HCT116 (cell line): ENCODE data around the gene RNF13. TPM values are rescaled to one million over a fixed set of nuclear protein-coding genes. Genes with fewer than 3 reads are reported as not detected.

Experiments
- ATAC-seq: fragments of 200-7000 bp; cut with Tn5 transposase; 2 replicates; pipeline ENCODE4 v1.9.1; 2020; ENCODE audit warnings: mild to moderate bottlenecking, moderate library complexity
- BruUV-seq: library from RNA; stranded (reverse); fragments of 400-500 nt; replicated peaks from 2 replicates; lab custom pipeline; 2021; lab: Mats Ljungman, UMichigan
- CTCF ChIA-PET: fragments of 300-600 bp; sonication (Branson Sonifier 250); formaldehyde crosslinking; loops from one replicate; lab custom pipeline; 2021; ENCODE audit warnings: antibody characterized with exemption; lab: Charles Lee
- POLR2A ChIA-PET: fragments of 300-600, 350-600 bp; sonication (Branson Sonifier 250); formaldehyde crosslinking; loops from one replicate; lab custom pipeline; 2021; ENCODE audit warnings: antibody characterized with exemption; lab: Charles Lee
- RAD21 ChIA-PET, 2 experiments: fragments of 300-600 bp; sonication (Branson Sonifier 250); formaldehyde crosslinking; loops; one replicate each; lab custom pipeline; 2023; ENCODE audit warnings: low total read pairs in 2 of 2; ENCODE audit not compliant: uncharacterized antibody in 2 of 2, unreplicated experiment in 2 of 2, low non-redundant PET in 1 of 2; lab: Charles Lee
- DNase-seq: peaks from one replicate; pipeline ENCODE4 v3.0.0-alpha.2; 2010; ENCODE audit warnings: low read depth, low spot score
- H2AFZ ChIP-seq: fragments of 200-600 bp; shearing (Covaris generic), sonication (generic); 2 replicates; pipeline ENCODE4 v1.6.1; 2017; ENCODE audit warnings: low read depth, mixed run types, mixed read lengths, antibody characterized with exemption, low read length; ENCODE audit not compliant: poor library complexity, severe bottlenecking
- H3K27ac ChIP-seq: 2 replicates; pipeline ENCODE4 v1.5.1; 2012; ENCODE audit warnings: low read depth, low read length
- H3K27me3 ChIP-seq: fragments of 200-600 bp; sonication (generic); 2 replicates; pipeline ENCODE4 v1.6.1; 2016; ENCODE audit warnings: mixed run types, low read length, mixed read lengths; ENCODE audit not compliant: insufficient read depth
- H3K36me3 ChIP-seq, 2 experiments: fragments of 200-500 bp in 1 of 2; fragments of 200-600 bp in 1 of 2; sonication (Bioruptor generic) in 1 of 2; sonication (generic) in 1 of 2; 2 replicates each; pipeline versions ENCODE4 v1.5.1 to v1.6.1; 2014 to 2016; ENCODE audit warnings: low read length in 2 of 2, inconsistent platforms in 1 of 2, mixed read lengths in 1 of 2, mixed run types in 1 of 2; ENCODE audit not compliant: insufficient read depth in 2 of 2, control insufficient read depth in 1 of 2
- H3K4me1 ChIP-seq, 2 experiments: fragments of 200-600 bp in 1 of 2; sonication (generic) in 1 of 2; 2 replicates each; pipeline versions ENCODE4 v1.5.1 to v1.6.1; 2012 to 2017; ENCODE audit warnings: low read length in 2 of 2, inconsistent platforms in 1 of 2, mild to moderate bottlenecking in 1 of 2, mixed read lengths in 1 of 2, mixed run types in 1 of 2, moderate library complexity in 1 of 2; ENCODE audit not compliant: insufficient read depth in 2 of 2, control insufficient read depth in 1 of 2
- H3K4me2 ChIP-seq: fragments of 200-600 bp; sonication (generic); 2 replicates; pipeline ENCODE4 v1.6.1; 2017; ENCODE audit warnings: mixed run types, low read length, mixed read lengths
- H3K4me3 ChIP-seq, 2 experiments: fragments of 200-600 bp in 1 of 2; sonication (generic) in 1 of 2; replicated peaks in 1 of 2; 2 replicates each; pipeline ENCODE4 v1.5.1; 2011 to 2016; ENCODE audit warnings: low read length in 2 of 2, control low read depth in 1 of 2, low read depth in 1 of 2, mild to moderate bottlenecking in 1 of 2, mixed read lengths in 1 of 2, mixed run types in 1 of 2
- H3K79me2 ChIP-seq: fragments of 200-600 bp; sonication (generic); 2 replicates; pipeline ENCODE4 v1.6.1; 2017; ENCODE audit warnings: mild to moderate bottlenecking, mixed run types, low read length, moderate library complexity, mixed read lengths; ENCODE audit not compliant: insufficient read depth
- H3K9ac ChIP-seq: fragments of 200-600 bp; sonication (generic); 2 replicates; pipeline ENCODE4 v1.6.1; 2016; ENCODE audit warnings: low read length, mixed read lengths
- H3K9me2 ChIP-seq: fragments of 200-600 bp; sonication (generic), shearing (Covaris generic); 2 replicates; pipeline ENCODE4 v1.6.1; 2017; ENCODE audit warnings: mixed run types, mild to moderate bottlenecking, moderate library complexity; ENCODE audit not compliant: insufficient read depth
- H3K9me3 ChIP-seq, 2 experiments: fragments of 200-500 bp in 1 of 2; fragments of 200-600 bp in 1 of 2; sonication (Bioruptor generic) in 1 of 2; sonication (generic) in 1 of 2; 2 replicates each; pipeline ENCODE4 v1.6.1; 2014 to 2017; ENCODE audit warnings: low read length in 2 of 2, mixed read lengths in 2 of 2, inconsistent platforms in 1 of 2, low read depth in 1 of 2, mild to moderate bottlenecking in 1 of 2, mixed run types in 1 of 2, moderate library complexity in 1 of 2; ENCODE audit not compliant: control insufficient read depth in 1 of 2, insufficient read depth in 1 of 2
- H4K20me1 ChIP-seq: fragments of 200-600 bp; sonication (generic), shearing (Covaris generic); 2 replicates; pipeline ENCODE4 v1.6.1; 2017; ENCODE audit warnings: mixed run types, mild to moderate bottlenecking, moderate library complexity; ENCODE audit not compliant: insufficient read depth
- EGR1 ChIP-seq: IDR thresholded peaks from 2 replicates; pipeline ENCODE4 v1.6.1; 2012; ENCODE audit warnings: low read depth
- ELF1 ChIP-seq: IDR thresholded peaks from 2 replicates; pipeline ENCODE4 v1.6.1; 2012; ENCODE audit warnings: low read depth, borderline replicate concordance
- EZH2 ChIP-seq: fragments of 200-600 bp; sonication (generic); IDR thresholded peaks from 2 replicates; pipeline ENCODE4 v1.6.1; 2017; ENCODE audit warnings: antibody characterized with exemption, mixed run types
- EZH2phosphoT487 ChIP-seq: fragments of 200-600 bp; IDR thresholded peaks from 2 replicates; pipeline ENCODE4 v1.6.1; 2018; ENCODE audit warnings: antibody characterized with exemption, borderline replicate concordance
- JUND ChIP-seq: IDR thresholded peaks from 2 replicates; pipeline ENCODE4 v1.6.1; 2012
- POLR2A ChIP-seq: IDR thresholded peaks from 2 replicates; pipeline ENCODE4 v1.7.0; 2011; ENCODE audit warnings: borderline replicate concordance; ENCODE audit not compliant: insufficient read depth, insufficient read length; ENCODE audit errors: extremely low read depth
- RAD21 ChIP-seq: IDR thresholded peaks from 2 replicates; pipeline ENCODE4 v1.6.1; 2012; ENCODE audit warnings: low read depth, mild to moderate bottlenecking
- SIN3A ChIP-seq: IDR thresholded peaks from 2 replicates; pipeline ENCODE4 v1.6.1; 2012; ENCODE audit warnings: low read depth
- SRF ChIP-seq: IDR thresholded peaks from 2 replicates; pipeline ENCODE4 v1.6.1; 2012; ENCODE audit warnings: low read depth
- TCF7L2 ChIP-seq: IDR thresholded peaks from 2 replicates; pipeline ENCODE4 v1.7.0; 2011; ENCODE audit warnings: borderline replicate concordance, inconsistent platforms; ENCODE audit not compliant: insufficient read depth, insufficient read length; ENCODE audit errors: extremely low read depth
- YY1 ChIP-seq: IDR thresholded peaks from 2 replicates; pipeline ENCODE4 v1.6.1; 2011; ENCODE audit warnings: low read length, low read depth, moderate library complexity, mild to moderate bottlenecking; ENCODE audit not compliant: insufficient replicate concordance; ENCODE audit errors: extremely low read depth
- ZFX ChIP-seq: fragments of 450-650 bp; IDR thresholded peaks from 2 replicates; pipeline ENCODE4 v1.6.1; 2017
- intact Hi-C: fragments of 100-400 bp; cut with micrococcal nuclease; formaldehyde crosslinking; loops from 2 replicates; pipeline ENCODE4 v1.10.0; 2022
- total RNA-seq: library from RNA; stranded (reverse); gene quantifications from one replicate; pipeline ENCODE4 v1.2.1, GENCODE V29; 2021; ENCODE audit not compliant: unreplicated experiment
- TF ChIP-seq, protein P1 (sequence below): IDR thresholded peaks from 2 replicates; pipeline ENCODE4 v1.6.1; 2012
- TF ChIP-seq, protein P2 (sequence below): IDR thresholded peaks from 2 replicates; pipeline ENCODE4 v1.6.1; 2011; ENCODE audit warnings: mild to moderate bottlenecking, low read length, moderate library complexity; ENCODE audit not compliant: insufficient replicate concordance; ENCODE audit errors: extremely low read depth
- TF ChIP-seq, protein P3 (sequence below): IDR thresholded peaks from 2 replicates; pipeline ENCODE4 v1.6.1; 2012
- TF ChIP-seq, protein P4 (sequence below), 3 experiments: fragments of 200-600 bp in 1 of 3; sonication (generic) in 1 of 3; IDR thresholded peaks in 2 of 3; conservative IDR thresholded peaks in 1 of 3; 2 replicates each; pipeline ENCODE4 v1.5.1; 2012 to 2017; ENCODE audit warnings: low read depth in 2 of 3, low read length in 2 of 3, antibody characterized with exemption in 1 of 3, borderline replicate concordance in 1 of 3, control low read depth in 1 of 3, mild to moderate bottlenecking in 1 of 3, mixed read lengths in 1 of 3, mixed run types in 1 of 3, moderate library complexity in 1 of 3; ENCODE audit not compliant: insufficient read depth in 1 of 3

RNF13 gene
- total RNA-seq, 1 experiment from 2014 or later: 39.9 TPM

DNA sequence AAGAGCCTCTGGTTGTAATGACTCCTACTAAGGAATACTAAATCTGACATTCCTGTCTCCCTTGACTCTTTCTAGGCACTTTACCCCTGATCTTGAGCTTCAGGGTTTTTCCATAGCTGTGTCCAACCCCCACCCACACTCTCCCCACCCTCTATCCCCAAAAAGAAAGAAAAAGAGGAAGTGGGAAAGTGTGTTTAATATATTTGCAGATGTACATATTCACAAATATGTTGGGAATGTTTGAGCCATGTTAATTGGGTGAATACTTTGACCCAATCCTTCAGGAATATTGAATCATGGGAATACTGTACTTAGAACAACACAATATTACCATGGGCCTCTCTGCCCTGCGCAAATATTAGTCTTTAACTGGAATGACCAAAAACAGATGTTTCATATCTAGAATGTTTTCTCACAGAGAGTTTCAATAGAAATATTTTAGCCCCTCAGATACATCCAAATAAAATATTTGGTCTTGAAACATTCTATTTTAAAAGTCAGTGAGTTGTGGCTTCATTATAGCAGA, 177.5 kb downstream of the RNF13 start:
- ATAC-seq: no peak
- intact Hi-C loops: no loop called here
- ChIA-PET POLR2A (no interaction called here), CTCF (no interaction called here), RAD21 (no interaction called here)
- H3K79me2 ChIP-seq: no peaks in the 10 kb centered on the region
- no peaks in the 10 kb centered on the region for H3K9me2 ChIP-seq
- no peak overlapping the region for H3K27ac ChIP-seq
- no peak overlapping the region for H2AFZ ChIP-seq
- no peak for DNase-seq
- H4K20me1 ChIP-seq: no peaks in the 10 kb centered on the region
- H3K27me3 ChIP-seq: no peaks in the 10 kb centered on the region
- no peak overlapping the region for H3K4me2 ChIP-seq
- no peak overlapping the region for H3K4me3 ChIP-seq
- H3K9me3 ChIP-seq: peaks cover 5 to 6% of the 10 kb centered on the region in 2 experiments; a peak in 2 of 4 replicates
- H3K4me1 ChIP-seq: no peaks in the 10 kb centered on the region
- TF ChIP-seq YY1 (no peak), SIN3A (no peak), RAD21 (no peak), EGR1 (no peak), JUND (no peak), TCF7L2 (no peak), POLR2A (no peak), EZH2phosphoT487 (no peak), SRF (no peak), ZFX (no peak), EZH2 (no peak), ELF1 (no peak)
- TF ChIP-seq, protein P1, sequence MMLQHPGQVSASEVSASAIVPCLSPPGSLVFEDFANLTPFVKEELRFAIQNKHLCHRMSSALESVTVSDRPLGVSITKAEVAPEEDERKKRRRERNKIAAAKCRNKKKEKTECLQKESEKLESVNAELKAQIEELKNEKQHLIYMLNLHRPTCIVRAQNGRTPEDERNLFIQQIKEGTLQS: no peak
- TF ChIP-seq, protein P2, sequence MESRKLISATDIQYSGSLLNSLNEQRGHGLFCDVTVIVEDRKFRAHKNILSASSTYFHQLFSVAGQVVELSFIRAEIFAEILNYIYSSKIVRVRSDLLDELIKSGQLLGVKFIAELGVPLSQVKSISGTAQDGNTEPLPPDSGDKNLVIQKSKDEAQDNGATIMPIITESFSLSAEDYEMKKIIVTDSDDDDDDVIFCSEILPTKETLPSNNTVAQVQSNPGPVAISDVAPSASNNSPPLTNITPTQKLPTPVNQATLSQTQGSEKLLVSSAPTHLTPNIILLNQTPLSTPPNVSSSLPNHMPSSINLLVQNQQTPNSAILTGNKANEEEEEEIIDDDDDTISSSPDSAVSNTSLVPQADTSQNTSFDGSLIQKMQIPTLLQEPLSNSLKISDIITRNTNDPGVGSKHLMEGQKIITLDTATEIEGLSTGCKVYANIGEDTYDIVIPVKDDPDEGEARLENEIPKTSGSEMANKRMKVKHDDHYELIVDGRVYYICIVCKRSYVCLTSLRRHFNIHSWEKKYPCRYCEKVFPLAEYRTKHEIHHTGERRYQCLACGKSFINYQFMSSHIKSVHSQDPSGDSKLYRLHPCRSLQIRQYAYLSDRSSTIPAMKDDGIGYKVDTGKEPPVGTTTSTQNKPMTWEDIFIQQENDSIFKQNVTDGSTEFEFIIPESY: no peak
- TF ChIP-seq, protein P3, sequence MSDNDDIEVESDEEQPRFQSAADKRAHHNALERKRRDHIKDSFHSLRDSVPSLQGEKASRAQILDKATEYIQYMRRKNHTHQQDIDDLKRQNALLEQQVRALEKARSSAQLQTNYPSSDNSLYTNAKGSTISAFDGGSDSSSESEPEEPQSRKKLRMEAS: no peak
- TF ChIP-seq, protein P4, sequence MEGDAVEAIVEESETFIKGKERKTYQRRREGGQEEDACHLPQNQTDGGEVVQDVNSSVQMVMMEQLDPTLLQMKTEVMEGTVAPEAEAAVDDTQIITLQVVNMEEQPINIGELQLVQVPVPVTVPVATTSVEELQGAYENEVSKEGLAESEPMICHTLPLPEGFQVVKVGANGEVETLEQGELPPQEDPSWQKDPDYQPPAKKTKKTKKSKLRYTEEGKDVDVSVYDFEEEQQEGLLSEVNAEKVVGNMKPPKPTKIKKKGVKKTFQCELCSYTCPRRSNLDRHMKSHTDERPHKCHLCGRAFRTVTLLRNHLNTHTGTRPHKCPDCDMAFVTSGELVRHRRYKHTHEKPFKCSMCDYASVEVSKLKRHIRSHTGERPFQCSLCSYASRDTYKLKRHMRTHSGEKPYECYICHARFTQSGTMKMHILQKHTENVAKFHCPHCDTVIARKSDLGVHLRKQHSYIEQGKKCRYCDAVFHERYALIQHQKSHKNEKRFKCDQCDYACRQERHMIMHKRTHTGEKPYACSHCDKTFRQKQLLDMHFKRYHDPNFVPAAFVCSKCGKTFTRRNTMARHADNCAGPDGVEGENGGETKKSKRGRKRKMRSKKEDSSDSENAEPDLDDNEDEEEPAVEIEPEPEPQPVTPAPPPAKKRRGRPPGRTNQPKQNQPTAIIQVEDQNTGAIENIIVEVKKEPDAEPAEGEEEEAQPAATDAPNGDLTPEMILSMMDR (IDR thresholded peaks at IDR 0.05 in 2 of 3, conservative IDR thresholded peaks at IDR 0.05 in 1 of 3; ENCODE audit: borderline replicate concordance in 1 of 3, insufficient read depth in 1 of 3, low read depth in 2 of 3, low read length in 2 of 3): no peak
- no peak overlapping the region for H3K9ac ChIP-seq
- no TSS peak for BruUV-seq
- H3K36me3 ChIP-seq: no peaks in the 10 kb centered on the region
